ENCODE measurements around the gene ACOT6.
A peak's percentile ranks its signal among the peaks of the same experiment; 100 is the strongest.

GRCh38 chr14:73591690-73592449 lies 20.4 kb upstream of the ACOT6 start, which contains the start of gene ACOT4:
- TF ChIP-seq CTCF (IDR thresholded peaks at IDR 0.05), result peak in 1 of 3 experiments; percentile 6
- no peak for TF ChIP-seq POLR2AphosphoS5 (IDR thresholded peaks at IDR 0.05)
- no peak for TF ChIP-seq POLR2A (IDR thresholded peaks at IDR 0.05; ENCODE audit: low read depth)
- no peak for TF ChIP-seq EP300 (IDR thresholded peaks at IDR 0.05)
